ENCODE results near the gene MEI1.
"Not testable (repeated sequence)": the region's sequence is repeated elsewhere in the genome, so short reads cannot be mapped to it uniquely, and the experiment has no call there.

The MEI1 gene

DNA sequence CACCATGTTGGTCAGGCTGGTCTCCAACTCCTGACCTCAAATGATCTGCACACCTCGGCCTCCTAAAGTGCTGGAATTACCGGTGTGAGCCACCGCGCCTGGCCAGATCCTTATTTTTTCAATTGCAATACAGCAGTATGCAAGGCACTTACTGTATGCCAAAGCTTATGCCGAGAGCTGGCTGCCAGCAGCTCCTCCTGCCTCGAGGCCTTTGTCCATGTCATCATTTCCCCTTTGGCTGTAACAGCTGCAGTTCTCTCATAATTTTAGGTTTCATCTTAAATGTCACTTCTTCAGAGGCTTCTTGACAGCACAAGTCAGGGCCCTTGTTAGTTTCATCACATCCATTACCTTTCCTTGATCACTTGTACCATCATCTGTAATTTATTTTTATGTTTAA, 132.1 kb downstream of the MEI1 start:
- H3K36me3 ChIP-seq (ENCODE audit: control insufficient read depth, insufficient read depth, low read length), result no peaks in the 10 kb centered on the region
- H3K4me1 ChIP-seq (ENCODE audit: control insufficient read depth, insufficient read depth, low read length), result peaks cover 13% of the 10 kb centered on the region
- no peak overlapping the region for H3K9ac ChIP-seq (ENCODE audit: low read depth, low read length)
- H3K4me3 ChIP-seq (ENCODE audit: low read depth, low read length), result no peak overlapping the region
- H3K27me3 ChIP-seq (ENCODE audit: control insufficient read depth, insufficient read depth, low read length), result no peaks in the 10 kb centered on the region
- no peaks in the 10 kb centered on the region for H3K9me3 ChIP-seq (ENCODE audit: control insufficient read depth, insufficient read depth, low read length)

- Histone ChIP-seq H3K36me3 (ENCODE audit: control insufficient read depth, insufficient read depth, low read length) (peaks cover 3% of the 10 kb centered on the region), H3K4me1 (ENCODE audit: control insufficient read depth, insufficient read depth, low read length) (peaks cover 13% of the 10 kb centered on the region), H3K9me3 (ENCODE audit: control insufficient read depth, insufficient read depth, low read length) (no peaks in the 10 kb centered on the region), H3K27me3 (ENCODE audit: control insufficient read depth, insufficient read depth, low read length) (no peaks in the 10 kb centered on the region), H3K4me3 (ENCODE audit: low read depth, low read length) (peak overlapping the region; percentile 65), H3K9ac (ENCODE audit: low read depth, low read length) (peak overlapping the region; percentile 79)
These were observed 132.7 kb downstream of the MEI1 start for GRCh38 chr22:41831828-41832552.

GRCh38 chr22:41832553-41833368, 133.5 kb downstream of the MEI1 start, which contains the start of gene SREBF2:
Gene SREBF2 (plus strand): TSS chr22:41833105. CDS start chr22:41833271, 166 bp downstream.
- Histone ChIP-seq H3K9ac (ENCODE audit: low read depth, low read length) (peak within 1 kb of the TSS; percentile 79), H3K36me3 (ENCODE audit: control insufficient read depth, insufficient read depth, low read length) (peaks cover 3% of the 10 kb centered on the region), H3K27me3 (ENCODE audit: control insufficient read depth, insufficient read depth, low read length) (no peaks in the 10 kb centered on the region), H3K4me1 (ENCODE audit: control insufficient read depth, insufficient read depth, low read length) (peaks cover 10% of the 10 kb centered on the region), H3K9me3 (ENCODE audit: control insufficient read depth, insufficient read depth, low read length) (no peaks in the 10 kb centered on the region), H3K4me3 (ENCODE audit: low read depth, low read length) (peak within 1 kb of the TSS; percentile 84)

- Histone ChIP-seq H3K9me3 (ENCODE audit: control insufficient read depth, insufficient read depth, low read length) (no peaks in the 10 kb centered on the region), H3K4me3 (ENCODE audit: low read depth, low read length) (peak overlapping the region; percentile 84), H3K27me3 (ENCODE audit: control insufficient read depth, insufficient read depth, low read length) (no peaks in the 10 kb centered on the region), H3K36me3 (ENCODE audit: control insufficient read depth, insufficient read depth, low read length) (peaks cover 3% of the 10 kb centered on the region), H3K4me1 (ENCODE audit: control insufficient read depth, insufficient read depth, low read length) (peaks cover 10% of the 10 kb centered on the region), H3K9ac (ENCODE audit: low read depth, low read length) (peak overlapping the region; percentile 79)
These were observed 134.2 kb downstream of the MEI1 start for GRCh38 chr22:41833369-41834004.

GRCh38 chr22:41834005-41834944, 135.0 kb downstream of the MEI1 start:
- Histone ChIP-seq H3K9ac (ENCODE audit: low read depth, low read length) (peak overlapping the region; percentile 79), H3K4me3 (ENCODE audit: low read depth, low read length) (peak overlapping the region; percentile 84), H3K9me3 (ENCODE audit: control insufficient read depth, insufficient read depth, low read length) (no peaks in the 10 kb centered on the region), H3K36me3 (ENCODE audit: control insufficient read depth, insufficient read depth, low read length) (peaks cover 3% of the 10 kb centered on the region), H3K27me3 (ENCODE audit: control insufficient read depth, insufficient read depth, low read length) (no peaks in the 10 kb centered on the region), H3K4me1 (ENCODE audit: control insufficient read depth, insufficient read depth, low read length) (peaks cover 10% of the 10 kb centered on the region)

DNA sequence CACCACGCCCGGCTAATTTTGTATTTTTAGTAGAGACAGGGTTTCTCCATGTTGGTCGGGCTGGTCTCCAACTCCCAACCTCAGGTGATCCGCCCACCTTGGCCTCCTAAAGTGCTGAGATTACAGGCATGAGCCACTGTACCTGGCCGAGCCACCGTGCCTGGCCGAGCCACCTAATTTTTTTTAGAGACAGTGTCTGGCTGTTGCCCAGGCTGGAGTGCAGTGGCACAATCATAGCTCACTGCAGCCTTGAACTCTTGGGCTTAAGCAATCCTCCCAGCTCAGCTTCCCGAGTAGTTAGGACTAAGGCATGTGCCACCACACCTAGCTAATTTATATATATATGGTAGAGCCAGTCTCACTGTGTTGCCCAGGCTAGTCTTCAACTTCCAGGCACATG, 136.2 kb downstream of the MEI1 start:
- not testable (repeated sequence) for H3K4me1 ChIP-seq (ENCODE audit: control insufficient read depth, insufficient read depth, low read length); H3K9ac ChIP-seq (ENCODE audit: low read depth, low read length); H3K9me3 ChIP-seq (ENCODE audit: control insufficient read depth, insufficient read depth, low read length); H3K36me3 ChIP-seq (ENCODE audit: control insufficient read depth, insufficient read depth, low read length); H3K27me3 ChIP-seq (ENCODE audit: control insufficient read depth, insufficient read depth, low read length); H3K4me3 ChIP-seq (ENCODE audit: low read depth, low read length)

GRCh38 chr22:41836551-41836950, 137.2 kb downstream of the MEI1 start:
- Histone ChIP-seq H3K9me3 (ENCODE audit: control insufficient read depth, insufficient read depth, low read length) (no peaks in the 10 kb centered on the region), H3K4me1 (ENCODE audit: control insufficient read depth, insufficient read depth, low read length) (peaks cover 12% of the 10 kb centered on the region), H3K36me3 (ENCODE audit: control insufficient read depth, insufficient read depth, low read length) (peaks cover 3% of the 10 kb centered on the region), H3K27me3 (ENCODE audit: control insufficient read depth, insufficient read depth, low read length) (no peaks in the 10 kb centered on the region), H3K4me3 (ENCODE audit: low read depth, low read length) (no peak overlapping the region), H3K9ac (ENCODE audit: low read depth, low read length) (no peak overlapping the region)

DNA sequence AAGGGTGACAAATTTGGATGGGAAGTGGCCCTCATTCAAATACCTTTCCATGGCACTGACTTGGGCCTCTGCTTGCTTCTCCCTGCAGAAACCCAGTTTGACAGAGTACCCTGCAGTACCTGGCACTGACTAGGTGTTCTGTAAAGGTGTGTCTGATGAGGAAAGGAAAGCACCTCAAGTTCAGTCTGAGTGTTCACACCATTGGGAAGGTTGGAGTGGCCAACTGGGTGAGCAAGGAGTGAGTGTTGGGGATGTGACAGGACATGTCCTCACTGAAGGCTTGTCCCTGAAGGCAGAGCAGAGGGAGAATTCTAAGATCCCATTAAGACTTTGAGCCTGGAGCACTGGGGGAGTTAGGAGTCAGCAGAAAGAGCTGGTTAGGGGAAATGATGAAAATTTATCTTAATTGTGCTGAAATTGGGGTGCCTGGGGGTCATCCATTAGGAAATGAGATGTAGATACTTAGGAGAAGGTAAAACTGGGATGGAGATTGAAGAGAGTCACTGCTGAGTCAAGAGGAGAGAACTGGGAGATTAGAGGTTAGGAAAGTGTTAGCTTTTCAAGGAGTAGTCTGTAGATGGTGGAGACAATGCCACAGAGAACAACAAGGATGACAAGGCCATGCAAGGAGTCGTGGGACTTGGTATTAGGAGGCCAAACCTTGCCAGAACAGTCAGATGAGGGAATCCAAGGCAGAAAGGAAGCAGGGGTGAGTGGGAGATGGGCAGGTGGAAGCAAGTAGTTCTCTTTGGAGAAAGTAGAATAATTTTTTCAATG, 139.7 kb downstream of the MEI1 start:
- Histone ChIP-seq H3K4me1 (ENCODE audit: control insufficient read depth, insufficient read depth, low read length) (peaks cover 8% of the 10 kb centered on the region), H3K9me3 (ENCODE audit: control insufficient read depth, insufficient read depth, low read length) (no peaks in the 10 kb centered on the region), H3K27me3 (ENCODE audit: control insufficient read depth, insufficient read depth, low read length) (no peaks in the 10 kb centered on the region), H3K9ac (ENCODE audit: low read depth, low read length) (no peak overlapping the region), H3K36me3 (ENCODE audit: control insufficient read depth, insufficient read depth, low read length) (peaks cover 3% of the 10 kb centered on the region), H3K4me3 (ENCODE audit: low read depth, low read length) (no peak overlapping the region)

DNA sequence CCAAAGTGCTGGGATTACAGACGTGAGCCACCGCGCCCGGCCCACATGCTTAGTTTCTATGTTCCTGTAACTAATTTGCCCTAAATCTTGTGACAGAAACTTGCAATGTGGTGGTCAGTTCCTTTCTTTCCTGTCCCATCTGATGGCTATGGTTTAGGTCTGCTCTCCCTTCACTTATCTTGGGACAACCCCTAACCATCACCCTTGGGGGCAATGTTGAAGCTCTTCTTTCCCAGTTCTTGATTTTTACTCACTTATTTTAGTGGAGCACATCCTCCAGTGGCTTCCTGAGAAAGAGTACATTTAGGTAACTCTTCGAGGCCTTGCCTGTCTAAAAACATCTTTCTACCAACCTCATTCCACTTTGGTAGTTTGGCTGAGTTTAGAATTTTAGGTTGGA, 140.9 kb downstream of the MEI1 start:
- Histone ChIP-seq H3K4me3 (ENCODE audit: low read depth, low read length) (no peak overlapping the region), H3K9ac (ENCODE audit: low read depth, low read length) (no peak overlapping the region), H3K9me3 (ENCODE audit: control insufficient read depth, insufficient read depth, low read length) (no peaks in the 10 kb centered on the region), H3K27me3 (ENCODE audit: control insufficient read depth, insufficient read depth, low read length) (no peaks in the 10 kb centered on the region), H3K36me3 (ENCODE audit: control insufficient read depth, insufficient read depth, low read length) (peaks cover 3% of the 10 kb centered on the region), H3K4me1 (ENCODE audit: control insufficient read depth, insufficient read depth, low read length) (peaks cover 14% of the 10 kb centered on the region)

- Histone ChIP-seq H3K4me3 (ENCODE audit: low read depth, low read length) (no peak overlapping the region), H3K9ac (ENCODE audit: low read depth, low read length) (no peak overlapping the region), H3K9me3 (ENCODE audit: control insufficient read depth, insufficient read depth, low read length) (no peaks in the 10 kb centered on the region), H3K27me3 (ENCODE audit: control insufficient read depth, insufficient read depth, low read length) (no peaks in the 10 kb centered on the region), H3K36me3 (ENCODE audit: control insufficient read depth, insufficient read depth, low read length) (peaks cover 3% of the 10 kb centered on the region), H3K4me1 (ENCODE audit: control insufficient read depth, insufficient read depth, low read length) (peaks cover 21% of the 10 kb centered on the region)
These were observed 141.9 kb downstream of the MEI1 start for GRCh38 chr22:41841085-41841712.

Measured in iPS-15b (cell line).